ENCODE results near the gene MSI2.

- TF ChIP-seq CTCF (IDR thresholded peaks at IDR 0.05) (no peak), EZH2 (IDR thresholded peaks at IDR 0.05; ENCODE audit: borderline replicate concordance, insufficient read depth, low read depth, low read length, poor library complexity, severe bottlenecking) (no peak)
Measured at GRCh38 chr17:57326764-57327163, 70.4 kb downstream of the MSI2 start.

All from B cell (primary cell).